Nephron (organoid): ENCODE results near the gene CARHSP1.
"Not testable (repeated sequence)": the region's sequence is repeated elsewhere in the genome, so short reads cannot be mapped to it uniquely, and the experiment has no call there.

Experiments
- H3K27ac Mint-ChIP-seq, 3 experiments: 2 replicates each; pipeline ENCODE4 v1.8.0; 2020; ENCODE audit warnings: mixed read lengths in 3 of 3, mild to moderate bottlenecking in 2 of 3, moderate library complexity in 1 of 3
- H3K27me3 Mint-ChIP-seq: 2 replicates; pipeline ENCODE4 v1.8.0; 2021; ENCODE audit warnings: low read depth, mild to moderate bottlenecking, moderate library complexity, mixed read lengths
- H3K36me3 Mint-ChIP-seq: 2 replicates; pipeline ENCODE4 v1.8.0; 2020; ENCODE audit warnings: low read depth, mixed read lengths
- H3K4me1 Mint-ChIP-seq: 2 replicates; pipeline ENCODE4 v1.8.0; 2020; ENCODE audit warnings: mixed read lengths
- H3K4me3 Mint-ChIP-seq, 3 experiments: 2 replicates each; pipeline ENCODE4 v1.8.0; 2020; ENCODE audit warnings: mild to moderate bottlenecking in 3 of 3, mixed read lengths in 3 of 3, moderate library complexity in 2 of 3
- H3K9me3 Mint-ChIP-seq: 2 replicates; pipeline ENCODE4 v1.8.0; 2020; ENCODE audit warnings: mixed read lengths
- CTCF ChIP-seq, 3 experiments: fragments of 200-600 bp; sonication (generic); IDR thresholded peaks; one replicate each; pipeline ENCODE4 v1.5.0; 2021; ENCODE audit warnings: antibody characterized with exemption in 3 of 3; ENCODE audit not compliant: unreplicated experiment in 3 of 3

The CARHSP1 gene

DNA sequence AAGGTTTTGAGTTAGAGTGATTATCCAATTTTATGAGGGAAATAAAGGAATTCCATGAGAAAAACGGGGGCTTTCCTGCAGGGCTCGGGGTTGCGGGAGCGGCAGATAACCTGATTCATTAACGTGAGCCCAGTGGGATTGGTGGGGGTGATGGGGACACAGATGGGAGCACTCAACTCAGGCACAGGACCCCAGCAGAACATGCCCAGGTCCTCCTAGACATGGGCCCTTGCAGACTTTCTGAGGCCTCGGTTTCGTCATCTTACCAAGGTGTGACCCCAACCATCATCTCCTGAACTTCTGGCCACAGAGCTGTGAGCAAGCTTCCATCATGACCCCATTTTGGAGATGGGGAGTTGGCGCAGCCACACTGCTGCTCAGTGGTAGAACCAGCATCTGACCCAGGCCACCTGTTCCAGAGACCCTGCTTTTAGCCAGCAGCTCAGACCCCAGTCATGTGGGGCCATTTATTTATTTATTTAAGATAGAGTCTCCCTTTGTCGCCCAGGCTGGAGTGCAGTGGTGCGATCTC, 22.3 kb downstream of the CARHSP1 start:
- Mint-ChIP-seq H3K27me3 (no peaks in the 10 kb centered on the region), H3K4me1 (peaks cover 12% of the 10 kb centered on the region), H3K27ac (no peak overlapping the region), H3K36me3 (peaks cover 45% of the 10 kb centered on the region), H3K4me3 (no peak overlapping the region), H3K9me3 (no peaks in the 10 kb centered on the region)
- no peak for TF ChIP-seq CTCF (IDR thresholded peaks at IDR 0.05; ENCODE audit: unreplicated experiment in 3 of 3)

GRCh38 chr16:8845699-8846298, 23.0 kb downstream of the CARHSP1 start:
- H3K4me3 Mint-ChIP-seq = no peak overlapping the region
- H3K27ac Mint-ChIP-seq = no peak overlapping the region
- H3K9me3 Mint-ChIP-seq = no peaks in the 10 kb centered on the region
- no peak for TF ChIP-seq CTCF (IDR thresholded peaks at IDR 0.05; ENCODE audit: unreplicated experiment in 3 of 3)
- H3K36me3 Mint-ChIP-seq = peaks cover 41% of the 10 kb centered on the region
- H3K27me3 Mint-ChIP-seq = no peaks in the 10 kb centered on the region
- H3K4me1 Mint-ChIP-seq = peaks cover 12% of the 10 kb centered on the region

GRCh38 chr16:8843296-8843695, 25.5 kb downstream of the CARHSP1 start:
- not testable (repeated sequence) for H3K9me3 Mint-ChIP-seq, H3K4me3 Mint-ChIP-seq, H3K27ac Mint-ChIP-seq, H3K27me3 Mint-ChIP-seq
- Mint-ChIP-seq H3K4me1 (peaks cover 12% of the 10 kb centered on the region), H3K36me3 (peaks cover 32% of the 10 kb centered on the region)

DNA sequence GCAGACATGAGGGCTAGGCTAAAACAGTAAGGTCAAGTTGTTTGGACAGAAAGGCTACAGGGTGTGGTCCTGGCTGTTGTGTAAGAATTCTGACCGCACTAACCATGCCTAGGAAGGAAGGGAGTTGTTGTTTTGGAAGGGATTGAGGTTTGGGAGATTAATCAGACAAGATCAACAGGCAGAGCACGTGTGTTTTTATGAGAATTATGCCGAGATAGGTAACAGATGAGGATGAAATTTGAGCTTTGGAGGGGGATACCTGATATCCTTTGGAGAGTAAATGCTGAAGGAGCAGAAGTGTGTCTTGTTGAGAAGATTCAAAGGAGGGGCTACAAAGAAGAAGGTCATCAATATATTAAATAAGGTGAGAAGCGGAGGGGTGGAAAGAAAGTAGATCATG, 26.8 kb downstream of the CARHSP1 start:
- H3K27ac Mint-ChIP-seq = peak overlapping the region in 1 of 3 experiments; percentile 20
- peaks cover 12% of the 10 kb centered on the region for H3K4me1 Mint-ChIP-seq
- not testable (repeated sequence) for H3K27me3 Mint-ChIP-seq, H3K9me3 Mint-ChIP-seq, H3K4me3 Mint-ChIP-seq
- H3K36me3 Mint-ChIP-seq = peaks cover 32% of the 10 kb centered on the region

DNA sequence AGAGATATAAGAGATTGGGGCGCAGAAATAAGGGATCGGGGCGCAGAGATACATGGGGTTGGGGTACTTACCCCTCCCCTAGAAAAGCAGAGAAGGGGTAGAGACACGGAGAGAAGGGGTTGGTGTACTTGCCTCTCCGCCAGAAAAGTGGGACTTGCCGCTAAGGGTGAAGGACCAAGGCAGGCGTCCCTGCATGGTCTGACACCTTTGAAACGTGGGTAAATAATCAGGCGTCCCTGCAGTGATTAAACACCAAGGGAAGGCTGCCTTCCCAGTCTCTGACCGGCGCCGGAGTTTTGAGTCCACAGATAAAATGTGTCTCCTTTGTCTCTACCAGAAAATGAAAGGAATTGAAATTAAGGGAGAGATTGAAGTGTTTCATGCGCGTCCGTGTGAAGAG, 31.2 kb downstream of the CARHSP1 start:
- not testable (repeated sequence) for H3K36me3 Mint-ChIP-seq, H3K27me3 Mint-ChIP-seq, H3K4me3 Mint-ChIP-seq, H3K27ac Mint-ChIP-seq, H3K9me3 Mint-ChIP-seq
- peaks cover 13% of the 10 kb centered on the region for H3K4me1 Mint-ChIP-seq

- H3K9me3 Mint-ChIP-seq, H3K27me3 Mint-ChIP-seq, H3K36me3 Mint-ChIP-seq, H3K27ac Mint-ChIP-seq, H3K4me1 Mint-ChIP-seq, H3K4me3 Mint-ChIP-seq: not testable (repeated sequence)
Observed at GRCh38 chr16:8836797-8837196, 32.0 kb downstream of the CARHSP1 start.

DNA sequence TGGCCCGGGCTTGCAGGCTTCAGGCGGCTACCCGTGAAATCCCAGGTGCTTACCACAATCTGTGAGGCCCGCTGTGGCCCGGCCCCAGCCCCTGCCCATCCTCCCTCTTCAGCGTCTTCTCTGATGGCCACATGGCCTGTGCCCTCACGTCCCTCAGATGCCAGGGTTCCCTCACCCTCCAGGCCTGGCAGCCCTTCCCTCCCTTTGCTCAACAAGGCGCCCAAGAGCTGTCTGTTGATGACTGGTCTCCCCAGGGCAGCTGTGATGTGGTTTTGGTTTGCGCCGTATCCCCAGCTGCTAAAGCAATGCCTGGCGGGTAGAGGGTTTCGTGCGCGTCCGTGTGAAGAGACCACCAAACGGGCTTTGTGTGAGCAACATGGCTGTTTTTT, 36.1 kb downstream of the CARHSP1 start:
- H3K27ac Mint-ChIP-seq = no peak overlapping the region
- no peak for TF ChIP-seq CTCF (IDR thresholded peaks at IDR 0.05; ENCODE audit: unreplicated experiment in 3 of 3)
- H3K4me3 Mint-ChIP-seq = no peak overlapping the region
- H3K36me3 Mint-ChIP-seq = peaks cover 19% of the 10 kb centered on the region
- no peaks in the 10 kb centered on the region for H3K9me3 Mint-ChIP-seq
- H3K27me3 Mint-ChIP-seq = no peaks in the 10 kb centered on the region
- peaks cover 5% of the 10 kb centered on the region for H3K4me1 Mint-ChIP-seq

- Mint-ChIP-seq H3K9me3 (no peaks in the 10 kb centered on the region), H3K27ac (no peak overlapping the region), H3K27me3 (no peaks in the 10 kb centered on the region), H3K36me3 (peaks cover 19% of the 10 kb centered on the region), H3K4me1 (peaks cover 5% of the 10 kb centered on the region), H3K4me3 (no peak overlapping the region)
- TF ChIP-seq CTCF (IDR thresholded peaks at IDR 0.05; ENCODE audit: unreplicated experiment in 3 of 3) = no peak
Observed at GRCh38 chr16:8831871-8832716, 36.7 kb downstream of the CARHSP1 start.
